Esophagus squamous epithelium (tissue), 5 donors: ENCODE data around the gene AXIN2. TPM values are rescaled to one million over a fixed set of nuclear protein-coding genes. Genes with fewer than 3 reads are reported as not detected.

Source experiments
- DNase-seq: peaks from one replicate; lab custom pipeline; 2025; lab: John Stamatoyannopoulos, UW
- H3K27ac ChIP-seq, 4 donors: fragments of 200-600 bp; sonication (generic); one replicate each; pipeline ENCODE4 v1.5.1; 2016 to 2019; ENCODE audit warnings: mild to moderate bottlenecking in 1 of 4
- H3K27me3 ChIP-seq, 4 donors: fragments of 200-600 bp; sonication (generic); 1 replicate in 3 of 4; 2 replicates in 1 of 4; pipeline versions ENCODE4 v1.5.1 to v1.6.0; 2017 to 2021; ENCODE audit warnings: antibody characterized with exemption in 1 of 4
- H3K36me3 ChIP-seq, 3 donors: fragments of 200-600 bp; sonication (generic); one replicate each; pipeline ENCODE4 v1.5.1; 2016 to 2019
- H3K4me1 ChIP-seq, 3 donors: fragments of 200-600 bp; sonication (generic); one replicate each; pipeline ENCODE4 v1.5.1; 2017 to 2019
- H3K4me3 ChIP-seq, 4 donors: fragments of 200-600 bp; sonication (generic); 1 replicate in 3 of 4; 2 replicates in 1 of 4; pipeline ENCODE4 v1.5.1; 2016 to 2019; ENCODE audit warnings: mild to moderate bottlenecking in 2 of 4, moderate library complexity in 1 of 4
- H3K9me3 ChIP-seq, 3 donors: fragments of 200-600 bp; sonication (generic); one replicate each; pipeline ENCODE4 v1.5.1; 2016 to 2019
- POLR2A ChIP-seq, 4 donors: fragments of 450-650 bp; IDR thresholded peaks; one replicate each; pipeline ENCODE4 v1.6.1; 2017; ENCODE audit warnings: antibody characterized with exemption in 4 of 4, mild to moderate bottlenecking in 4 of 4, moderate library complexity in 3 of 4
- WGBS, 2 donors: methylation state at CpG; one replicate each; pipeline ENCODE4 v1.1.5; 2018; 5-methylcytosine and 5-hydroxymethylcytosine counted together
- intact Hi-C: fragments of 100-400 bp; cut with DNase I; formaldehyde crosslinking; loops from one replicate; pipeline ENCODE4 v1.15.0; 2022
- total RNA-seq, 4 donors: library from RNA; depleted of rRNA; stranded (reverse); fragments of >200 nt; gene quantifications; one replicate each; pipeline ENCODE4 v1.1.0, GENCODE V29; 2016
- TF ChIP-seq, protein P1 (sequence below), 6 experiments: fragments of 450-650 bp in 4 of 6; fragments of 200-600 bp in 2 of 6; sonication (generic) in 2 of 6; IDR thresholded peaks; one replicate each; pipeline ENCODE4 v1.5.1; 2016 to 2019; ENCODE audit warnings: antibody characterized with exemption in 6 of 6, mild to moderate bottlenecking in 4 of 6, moderate library complexity in 4 of 6
- donor health status: DM: yes; HTN: yes; CAD: no.

AXIN2 gene
- total RNA-seq, 4 donors from 2014 or later: 0.83 to 10.9 (median 6.2) TPM

DNA sequence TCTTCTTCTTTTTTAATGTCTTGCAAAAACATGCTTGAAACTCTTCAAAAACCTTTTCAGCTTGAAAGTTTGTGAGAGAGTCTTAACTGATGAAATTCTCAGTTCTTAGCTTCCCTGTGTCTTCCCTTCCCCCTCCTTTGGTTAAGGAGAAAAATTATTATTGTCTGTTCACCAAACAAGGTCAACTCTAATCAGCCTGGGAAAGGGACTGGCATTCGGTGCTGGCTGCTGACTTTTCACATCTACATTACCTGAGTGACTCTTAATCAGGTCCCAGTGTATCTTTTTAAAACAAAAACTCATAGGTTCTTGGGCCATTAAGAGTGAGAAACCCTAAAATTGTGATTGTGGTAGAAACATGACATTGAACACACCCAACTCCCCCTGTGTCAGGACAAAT, 39.1 kb upstream of the AXIN2 start:
- 29 to 57% methylated on average over 1 of the region's 1 CpG for WGBS, 2 donors
- TF ChIP-seq, protein P1, sequence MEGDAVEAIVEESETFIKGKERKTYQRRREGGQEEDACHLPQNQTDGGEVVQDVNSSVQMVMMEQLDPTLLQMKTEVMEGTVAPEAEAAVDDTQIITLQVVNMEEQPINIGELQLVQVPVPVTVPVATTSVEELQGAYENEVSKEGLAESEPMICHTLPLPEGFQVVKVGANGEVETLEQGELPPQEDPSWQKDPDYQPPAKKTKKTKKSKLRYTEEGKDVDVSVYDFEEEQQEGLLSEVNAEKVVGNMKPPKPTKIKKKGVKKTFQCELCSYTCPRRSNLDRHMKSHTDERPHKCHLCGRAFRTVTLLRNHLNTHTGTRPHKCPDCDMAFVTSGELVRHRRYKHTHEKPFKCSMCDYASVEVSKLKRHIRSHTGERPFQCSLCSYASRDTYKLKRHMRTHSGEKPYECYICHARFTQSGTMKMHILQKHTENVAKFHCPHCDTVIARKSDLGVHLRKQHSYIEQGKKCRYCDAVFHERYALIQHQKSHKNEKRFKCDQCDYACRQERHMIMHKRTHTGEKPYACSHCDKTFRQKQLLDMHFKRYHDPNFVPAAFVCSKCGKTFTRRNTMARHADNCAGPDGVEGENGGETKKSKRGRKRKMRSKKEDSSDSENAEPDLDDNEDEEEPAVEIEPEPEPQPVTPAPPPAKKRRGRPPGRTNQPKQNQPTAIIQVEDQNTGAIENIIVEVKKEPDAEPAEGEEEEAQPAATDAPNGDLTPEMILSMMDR (IDR thresholded peaks at IDR 0.05): no peak
- TF ChIP-seq POLR2A (IDR thresholded peaks at IDR 0.05): no peak
- DNase-seq: no peak
- Histone ChIP-seq H3K4me3 (no peak overlapping the region), H3K27me3 (no peaks in the 10 kb centered on the region), H3K9me3 (no peaks in the 10 kb centered on the region), H3K4me1 (no peaks in the 10 kb centered on the region), H3K27ac (no peak overlapping the region), H3K36me3 (no peaks in the 10 kb centered on the region)
- intact Hi-C loops: no loop called here

- Histone ChIP-seq H3K27me3 (no peaks in the 10 kb centered on the region), H3K9me3 (no peaks in the 10 kb centered on the region), H3K27ac (no peak overlapping the region), H3K36me3 (no peaks in the 10 kb centered on the region), H3K4me1 (peaks cover 0 to 1% (median under 1%) of the 10 kb centered on the region in 3 donors), H3K4me3 (no peak overlapping the region)
- DNase-seq: no peak
- whole genome bisulfite sequencing, 2 donors: 72 to 79% methylated on average over 5 of the region's 5 CpGs
- intact Hi-C loops: no loop called here
- no peak for TF ChIP-seq POLR2A (IDR thresholded peaks at IDR 0.05)
- TF ChIP-seq, protein P1 (IDR thresholded peaks at IDR 0.05): no peak
These were observed 38.2 kb upstream of the AXIN2 start for GRCh38 chr17:65599650-65600049.

- Histone ChIP-seq H3K36me3 (no peaks in the 10 kb centered on the region), H3K4me3 (no peak overlapping the region), H3K27me3 (no peaks in the 10 kb centered on the region), H3K9me3 (no peaks in the 10 kb centered on the region), H3K4me1 (peaks cover 0 to 9% (median 3%) of the 10 kb centered on the region in 3 donors), H3K27ac (no peak overlapping the region)
- TF ChIP-seq, protein P1 (IDR thresholded peaks at IDR 0.05): no peak
- no peak for TF ChIP-seq POLR2A (IDR thresholded peaks at IDR 0.05)
- DNase-seq: no peak
- intact Hi-C loops: no loop called here
- 90 to 100% methylated on average over 1 of the region's 1 CpG for WGBS, 2 donors
These were observed 37.3 kb upstream of the AXIN2 start for GRCh38 chr17:65598746-65599145.

GRCh38 chr17:65595071-65595656, 33.7 kb upstream of the AXIN2 start:
- TF ChIP-seq, protein P1 (IDR thresholded peaks at IDR 0.05): no peak
- TF ChIP-seq POLR2A (IDR thresholded peaks at IDR 0.05): no peak
- WGBS, 2 donors: 52 to 59% methylated on average over 4 of the region's 4 CpGs

DNA sequence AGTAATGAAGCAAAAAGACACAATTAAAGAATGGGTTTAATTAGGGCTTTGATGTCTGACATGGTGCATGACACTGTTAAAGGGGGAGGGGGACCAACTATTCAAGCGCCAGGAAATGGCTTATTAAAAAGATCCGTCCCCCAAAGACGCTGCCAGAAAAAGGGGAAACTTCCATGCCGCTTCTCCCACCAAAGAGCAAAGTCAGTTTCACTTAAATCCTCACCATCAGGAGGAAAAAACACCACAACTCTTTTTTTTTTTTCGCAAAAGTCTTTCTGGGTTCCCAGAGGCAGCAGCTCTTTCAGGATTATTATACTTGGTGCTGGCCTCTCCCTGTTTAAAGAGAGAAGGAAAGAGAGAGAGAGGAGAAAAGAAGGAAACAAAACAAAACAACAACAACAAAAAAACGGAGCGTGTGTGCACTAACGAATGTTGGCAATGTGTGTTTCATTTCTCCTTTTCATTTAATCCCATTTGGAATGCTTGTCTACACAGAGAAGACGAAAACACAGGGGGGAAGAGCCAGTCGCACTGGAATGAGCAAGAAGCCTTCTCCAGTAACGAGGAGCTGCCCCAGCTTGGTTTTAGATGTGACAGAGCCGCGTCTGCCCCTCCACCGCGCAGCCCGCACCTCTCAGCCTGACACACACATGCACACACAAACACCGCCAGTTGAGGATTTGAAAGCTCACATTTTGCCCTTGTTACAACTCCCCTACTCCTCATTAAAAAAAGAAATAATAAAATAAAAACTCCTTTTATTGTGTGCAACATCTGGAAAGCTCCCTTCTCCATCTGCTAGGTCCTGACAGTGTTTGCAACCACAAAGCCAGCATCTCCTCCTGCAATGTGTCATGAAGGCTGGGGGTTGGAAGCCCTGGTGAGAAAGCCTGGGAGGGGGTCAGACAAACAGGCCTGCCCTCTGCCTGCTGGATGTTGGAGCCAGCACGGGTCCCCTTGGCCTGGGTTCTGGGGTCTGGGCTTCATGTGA, 32.7 kb upstream of the AXIN2 start:
- no peak for TF ChIP-seq POLR2A (IDR thresholded peaks at IDR 0.05)
- TF ChIP-seq, protein P1 (IDR thresholded peaks at IDR 0.05): no peak
- Histone ChIP-seq H3K4me3 (peak overlapping the region in 1 of 4 donors; percentile 22), H3K9me3 (no peaks in the 10 kb centered on the region), H3K27ac (peak overlapping the region in 2 of 4 donors; percentile 34 to 60), H3K27me3 (no peaks in the 10 kb centered on the region), H3K4me1 (peaks cover 0 to 15% (median 3%) of the 10 kb centered on the region in 3 donors), H3K36me3 (no peaks in the 10 kb centered on the region)
- intact Hi-C loops: no loop called here
- WGBS, 2 donors: 25 to 28% methylated on average over 18 of the region's 18 CpGs
- DNase-seq: no peak

More at GRCh38 chr17:65595071-65595656, 33.7 kb upstream of the AXIN2 start:
- Histone ChIP-seq H3K27ac (peak overlapping the region in 1 of 4 donors; percentile 60), H3K36me3 (no peaks in the 10 kb centered on the region), H3K4me3 (no peak overlapping the region), H3K27me3 (no peaks in the 10 kb centered on the region), H3K4me1 (peaks cover 0 to 15% (median 3%) of the 10 kb centered on the region in 3 donors), H3K9me3 (no peaks in the 10 kb centered on the region)
- intact Hi-C loops: no loop called here
- DNase-seq: no peak
